Measurements from ENCODE around the gene WNT7B. TPM values are rescaled to one million over a fixed set of nuclear protein-coding genes. Genes with fewer than 3 reads are reported as not detected.

Gene WNT7B
- polyA plus RNA-seq, 3 donors from 2014 or later: not detected

- Mint-ChIP-seq H3K9me3 (no peaks in the 10 kb centered on the region), H3K27me3 (ENCODE audit: low read depth in 3 of 3) (peaks cover 4 to 15% (median 8%) of the 10 kb centered on the region in 3 donors), H3K4me1 (peaks cover 0 to 2% of the 10 kb centered on the region in 2 donors), H3K4me3 (no peak overlapping the region), H3K36me3 (no peaks in the 10 kb centered on the region), H3K27ac (no peak overlapping the region)
- no peak for DNase-seq
Measured at GRCh38 chr22:45968751-45969413, 8.1 kb downstream of the WNT7B start.

- Mint-ChIP-seq H3K4me3 (no peak overlapping the region), H3K9me3 (no peaks in the 10 kb centered on the region), H3K36me3 (no peaks in the 10 kb centered on the region), H3K27ac (no peak overlapping the region), H3K4me1 (peaks cover 0 to 2% of the 10 kb centered on the region in 2 donors), H3K27me3 (ENCODE audit: low read depth in 3 of 3) (peaks cover 4 to 8% (median 4%) of the 10 kb centered on the region in 3 donors)
- no peak for DNase-seq
Measured at GRCh38 chr22:45968003-45968650, 8.8 kb downstream of the WNT7B start.

- Mint-ChIP-seq H3K36me3 (no peaks in the 10 kb centered on the region), H3K27ac (no peak overlapping the region), H3K4me1 (peaks cover 0 to 2% of the 10 kb centered on the region in 2 donors), H3K9me3 (no peaks in the 10 kb centered on the region), H3K27me3 (ENCODE audit: low read depth in 3 of 3) (peaks cover 3 to 6% (median 4%) of the 10 kb centered on the region in 3 donors), H3K4me3 (no peak overlapping the region)
- DNase-seq: no peak
Measured at GRCh38 chr22:45966895-45967365, 10.0 kb downstream of the WNT7B start.

- no peak overlapping the region for H3K4me3 Mint-ChIP-seq
- no peaks in the 10 kb centered on the region for H3K36me3 Mint-ChIP-seq
- peaks cover 3 to 6% (median 4%) of the 10 kb centered on the region in 3 donors for H3K27me3 Mint-ChIP-seq (ENCODE audit: low read depth in 3 of 3)
- H3K4me1 Mint-ChIP-seq: peaks cover 0 to 2% of the 10 kb centered on the region in 2 donors
- DNase-seq: no peak
- H3K9me3 Mint-ChIP-seq: no peaks in the 10 kb centered on the region
- H3K27ac Mint-ChIP-seq: no peak overlapping the region
Measured at GRCh38 chr22:45966320-45966894, 10.6 kb downstream of the WNT7B start.

GRCh38 chr22:45965563-45965962 lies 11.4 kb downstream of the WNT7B start:
- Mint-ChIP-seq H3K27ac (no peak overlapping the region), H3K4me3 (no peak overlapping the region), H3K27me3 (ENCODE audit: low read depth in 3 of 3) (peaks cover 0 to 6% (median 3%) of the 10 kb centered on the region in 3 donors), H3K4me1 (no peaks in the 10 kb centered on the region), H3K36me3 (no peaks in the 10 kb centered on the region), H3K9me3 (no peaks in the 10 kb centered on the region)
- no peak for DNase-seq

- Mint-ChIP-seq H3K4me3 (no peak overlapping the region), H3K36me3 (no peaks in the 10 kb centered on the region), H3K4me1 (no peaks in the 10 kb centered on the region), H3K9me3 (no peaks in the 10 kb centered on the region), H3K27ac (no peak overlapping the region), H3K27me3 (ENCODE audit: low read depth in 3 of 3) (peaks cover 0 to 4% (median 3%) of the 10 kb centered on the region in 3 donors)
- DNase-seq: no peak
Measured at GRCh38 chr22:45964926-45965527, 11.9 kb downstream of the WNT7B start.

- Mint-ChIP-seq H3K9me3 (no peaks in the 10 kb centered on the region), H3K4me3 (no peak overlapping the region), H3K4me1 (no peaks in the 10 kb centered on the region), H3K27me3 (ENCODE audit: low read depth in 3 of 3) (peaks cover 0 to 3% (median 2%) of the 10 kb centered on the region in 3 donors), H3K36me3 (no peaks in the 10 kb centered on the region), H3K27ac (no peak overlapping the region)
- no peak for DNase-seq
Measured at GRCh38 chr22:45964372-45964771, 12.6 kb downstream of the WNT7B start.

- no peaks in the 10 kb centered on the region for H3K4me1 Mint-ChIP-seq
- no peak for DNase-seq
- H3K27me3 Mint-ChIP-seq (ENCODE audit: low read depth in 3 of 3): peaks cover 0 to 3% (median 3%) of the 10 kb centered on the region in 3 donors
- no peak overlapping the region for H3K27ac Mint-ChIP-seq
- no peak overlapping the region for H3K4me3 Mint-ChIP-seq
- H3K9me3 Mint-ChIP-seq: no peaks in the 10 kb centered on the region
- no peaks in the 10 kb centered on the region for H3K36me3 Mint-ChIP-seq
Measured at GRCh38 chr22:45963821-45964220, 13.1 kb downstream of the WNT7B start.

- DNase-seq: no peak
- Mint-ChIP-seq H3K27ac (no peak overlapping the region), H3K27me3 (ENCODE audit: low read depth in 3 of 3) (peaks cover 0 to 2% (median 0%) of the 10 kb centered on the region in 3 donors), H3K9me3 (no peaks in the 10 kb centered on the region), H3K4me1 (no peaks in the 10 kb centered on the region), H3K36me3 (no peaks in the 10 kb centered on the region), H3K4me3 (no peak overlapping the region)
Measured at GRCh38 chr22:45962756-45963324, 14.1 kb downstream of the WNT7B start.

GRCh38 chr22:45962434-45962718 lies 14.6 kb downstream of the WNT7B start:
- Mint-ChIP-seq H3K27ac (no peak overlapping the region), H3K4me1 (no peaks in the 10 kb centered on the region), H3K9me3 (no peaks in the 10 kb centered on the region), H3K4me3 (no peak overlapping the region), H3K27me3 (ENCODE audit: low read depth in 3 of 3) (peaks cover 0 to 2% (median 0%) of the 10 kb centered on the region in 3 donors), H3K36me3 (no peaks in the 10 kb centered on the region)
- DNase-seq: no peak

- H3K27ac Mint-ChIP-seq: no peak overlapping the region
- H3K4me3 Mint-ChIP-seq: no peak overlapping the region
- no peaks in the 10 kb centered on the region for H3K36me3 Mint-ChIP-seq
- H3K27me3 Mint-ChIP-seq (ENCODE audit: low read depth in 3 of 3): peaks cover 0 to 2% (median 0%) of the 10 kb centered on the region in 3 donors
- H3K4me1 Mint-ChIP-seq: no peaks in the 10 kb centered on the region
- no peaks in the 10 kb centered on the region for H3K9me3 Mint-ChIP-seq
- DNase-seq: no peak
Measured at GRCh38 chr22:45961679-45962433, 15.1 kb downstream of the WNT7B start.

GRCh38 chr22:45960477-45961386 lies 16.2 kb downstream of the WNT7B start:
- H3K27ac Mint-ChIP-seq: no peak overlapping the region
- peaks cover 0 to 2% (median 0%) of the 10 kb centered on the region in 3 donors for H3K27me3 Mint-ChIP-seq (ENCODE audit: low read depth in 3 of 3)
- DNase-seq: no peak
- H3K9me3 Mint-ChIP-seq: no peaks in the 10 kb centered on the region
- no peaks in the 10 kb centered on the region for H3K36me3 Mint-ChIP-seq
- no peak overlapping the region for H3K4me3 Mint-ChIP-seq
- no peaks in the 10 kb centered on the region for H3K4me1 Mint-ChIP-seq
